Brain pericyte (primary cell): ENCODE measurements around the gene MS4A18.

ENCODE experiments used
- DNase-seq: peaks from one replicate; pipeline ENCODE4 v3.0.0-alpha.2; 2012; ENCODE audit warnings: low read depth, low spot score

MS4A18 gene

DNA sequence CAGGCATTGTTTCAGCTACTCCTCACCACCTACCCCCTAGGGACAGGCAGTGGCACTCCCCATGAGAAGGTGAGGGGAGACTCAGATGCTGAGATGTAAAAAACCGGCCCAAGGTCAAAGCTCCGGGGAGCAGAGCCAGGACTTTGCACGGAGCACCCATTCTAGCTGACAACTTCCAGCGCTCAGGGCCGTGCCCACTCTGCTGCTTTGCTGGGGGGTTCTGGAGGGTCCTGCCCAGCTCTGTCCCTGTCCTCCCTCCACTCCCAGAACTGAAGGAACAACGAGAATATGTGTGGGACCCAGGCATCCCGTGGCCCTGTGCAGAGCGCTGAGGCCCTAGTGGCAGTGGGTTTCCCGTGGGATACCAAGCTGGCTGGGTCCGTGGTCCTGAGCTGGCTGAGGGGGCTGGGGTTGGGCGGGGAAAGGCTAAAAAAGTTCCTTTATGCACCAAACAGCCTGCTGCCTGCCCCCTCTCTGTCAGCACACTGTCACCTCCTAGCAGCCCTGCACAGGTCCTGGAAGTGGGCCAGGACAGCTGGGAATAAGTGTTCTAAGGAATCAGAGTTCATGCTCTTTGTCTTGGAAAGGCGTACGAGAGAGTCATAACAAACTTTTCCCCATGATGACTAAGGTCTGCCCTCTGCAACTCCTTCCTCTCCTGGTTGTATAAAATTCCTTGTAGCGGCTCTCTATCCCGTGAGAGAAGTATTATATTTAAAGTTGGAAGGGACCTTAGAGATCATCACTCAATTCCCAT lies 62.5 kb downstream of the MS4A18 start:
- DNase-seq: peak; percentile 52

DNA sequence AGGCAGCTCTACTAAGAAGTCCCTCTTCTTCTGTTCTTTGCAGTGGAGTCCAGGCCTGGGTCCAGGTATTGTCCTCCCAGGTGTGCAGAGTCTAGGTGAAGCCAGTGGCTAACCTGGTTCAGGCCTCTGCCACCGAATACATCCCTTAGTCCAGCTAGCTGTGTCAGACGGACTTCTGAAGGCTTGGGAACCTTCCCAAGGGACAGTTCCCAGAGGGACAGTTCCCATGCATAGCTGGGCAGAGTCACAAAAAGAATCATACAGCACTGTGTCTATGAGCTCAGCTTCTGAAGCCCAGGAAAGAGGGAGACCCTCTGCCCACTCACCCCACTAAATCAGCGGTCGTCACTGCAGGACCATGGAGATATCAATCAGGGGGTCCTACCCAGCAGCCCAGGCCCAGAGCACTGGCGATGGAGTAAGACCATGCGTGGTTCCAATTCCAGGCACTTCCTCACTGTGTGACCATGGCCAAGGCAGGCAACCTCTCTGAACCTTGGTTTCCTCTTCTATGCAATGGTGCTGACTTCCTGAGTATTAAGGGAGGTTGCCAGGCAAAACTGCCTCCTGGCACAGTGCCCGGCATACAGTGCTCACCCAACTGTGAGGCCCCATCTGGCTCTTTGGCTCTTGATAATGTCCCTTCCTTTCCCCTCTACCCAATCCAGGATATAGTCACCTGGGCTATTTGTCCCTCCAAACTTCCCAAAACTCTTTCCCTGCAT lies 64.0 kb downstream of the MS4A18 start:
- DNase-seq: no peak

DNA sequence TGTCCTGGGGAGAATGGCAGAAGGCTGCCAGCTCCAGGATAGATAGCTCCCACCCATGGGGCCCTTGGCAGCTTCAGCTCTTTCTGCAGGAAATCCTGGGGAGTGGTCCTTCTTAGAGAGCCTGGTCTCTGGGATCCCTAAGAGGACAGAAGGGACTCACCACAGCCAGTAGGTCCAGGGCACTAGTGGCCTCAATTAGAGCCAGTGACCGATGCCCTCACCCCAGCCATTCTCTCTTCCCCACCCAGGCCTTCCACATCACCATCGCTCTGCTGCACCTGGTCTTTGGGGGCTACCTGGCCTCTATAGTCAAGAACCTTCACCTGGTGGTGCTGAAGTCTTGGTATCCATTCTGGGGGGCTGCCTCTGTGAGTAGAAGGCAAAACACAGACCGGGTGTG lies 66.2 kb downstream of the MS4A18 start:
- DNase-seq: no peak

DNA sequence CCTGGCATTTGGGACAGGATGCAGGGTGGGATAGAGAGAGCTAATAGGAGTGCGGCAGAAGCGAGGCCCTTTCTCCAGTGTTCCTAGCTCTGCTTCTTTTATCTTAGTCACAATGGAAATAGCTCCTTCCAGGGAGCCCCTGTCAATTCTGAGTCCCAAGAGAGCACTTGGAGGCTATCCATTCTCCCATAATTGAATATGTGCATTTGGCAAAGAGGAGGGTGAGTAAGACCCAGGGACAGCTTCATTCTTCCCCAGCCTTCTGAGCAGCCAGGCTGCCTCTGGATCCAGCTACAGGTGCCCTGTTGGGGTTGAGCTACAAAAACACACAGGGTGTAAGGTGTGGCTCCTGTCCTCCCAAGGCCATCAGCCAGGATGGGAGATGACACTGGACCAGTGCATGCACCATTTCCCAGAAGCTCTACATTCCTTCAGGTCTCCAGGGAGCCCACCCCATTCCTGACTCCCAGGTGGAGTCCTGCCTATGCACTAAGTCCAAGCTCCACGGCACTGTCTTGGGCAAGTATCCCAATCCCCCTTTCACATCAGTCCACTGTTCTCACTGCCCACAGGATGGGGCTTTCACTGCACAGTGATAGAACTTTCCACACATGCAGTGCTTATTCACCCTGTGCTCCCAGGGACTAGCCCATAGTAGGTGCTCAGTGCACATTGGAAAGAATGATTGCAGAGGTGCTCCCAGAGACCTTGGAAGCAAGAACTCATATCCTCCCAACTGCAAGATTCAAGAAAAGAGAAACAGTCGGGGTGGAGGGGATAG lies 66.8 kb downstream of the MS4A18 start:
- DNase-seq: no peak

DNA sequence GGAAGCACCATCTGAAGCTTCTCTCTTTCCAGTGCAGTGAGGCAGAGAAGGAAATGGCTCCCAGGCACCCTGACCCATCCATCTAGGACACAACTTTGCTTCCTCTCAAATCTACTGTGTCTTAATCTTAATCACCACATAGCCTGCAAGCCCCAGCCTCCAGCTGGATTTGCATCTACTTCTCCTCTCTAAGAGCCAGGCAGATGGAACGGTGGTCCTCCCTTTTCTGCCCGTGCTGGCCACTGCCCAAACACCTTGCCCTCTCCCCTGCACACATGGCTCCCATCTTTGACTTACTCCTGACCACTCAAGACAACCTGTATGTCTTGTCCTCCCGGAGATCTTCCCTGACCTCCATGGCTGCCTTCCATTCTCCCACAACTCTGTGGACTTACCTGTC lies 68.0 kb downstream of the MS4A18 start:
- DNase-seq: no peak
